CD4-positive, alpha-beta T cell treated with Interleukin-21 for 1 hour (primary cell): Measurements from ENCODE around the gene SERPINB13.
"Not testable (repeated sequence)": the region's sequence is repeated elsewhere in the genome, so short reads cannot be mapped to it uniquely, and the experiment has no call there.

Experiments used
- DNase-seq: peaks from one replicate; pipeline ENCODE4 v3.0.0-alpha.2; 2020

Gene SERPINB13

DNA sequence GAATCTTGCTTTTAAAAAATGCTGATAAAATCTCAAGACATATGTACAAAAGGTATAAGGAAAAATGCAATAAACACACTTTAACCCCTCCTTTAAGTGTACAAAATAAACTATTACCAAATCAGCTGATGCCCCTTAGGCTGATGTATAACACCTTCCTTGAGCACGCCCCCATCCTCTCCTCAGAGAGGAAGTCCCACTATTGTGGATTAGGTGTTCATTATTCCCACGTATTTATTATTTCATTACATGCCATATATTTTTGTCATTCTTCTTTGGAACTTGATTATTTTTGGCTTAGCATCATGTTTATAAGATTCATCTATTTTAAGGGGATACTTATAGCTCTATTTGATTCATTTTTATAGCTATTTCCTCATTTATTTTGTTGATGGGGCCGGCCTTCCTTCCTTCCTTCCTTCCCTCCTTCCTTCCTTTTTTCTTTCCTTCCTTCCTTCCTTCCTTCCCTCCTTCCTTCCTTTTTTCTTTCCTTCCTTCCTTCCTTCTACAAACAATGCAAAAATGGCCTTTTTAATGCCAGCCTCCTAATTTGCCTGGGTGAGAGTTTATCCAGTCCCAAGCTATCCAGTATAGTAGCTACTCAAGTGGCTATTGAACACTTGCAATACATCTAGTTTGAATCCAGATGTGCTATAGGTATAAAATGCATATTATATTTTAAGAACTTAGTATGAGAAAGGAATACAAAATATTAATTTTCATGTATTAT is 4.0 kb downstream of the SERPINB13 start:
- no peak for DNase-seq

DNA sequence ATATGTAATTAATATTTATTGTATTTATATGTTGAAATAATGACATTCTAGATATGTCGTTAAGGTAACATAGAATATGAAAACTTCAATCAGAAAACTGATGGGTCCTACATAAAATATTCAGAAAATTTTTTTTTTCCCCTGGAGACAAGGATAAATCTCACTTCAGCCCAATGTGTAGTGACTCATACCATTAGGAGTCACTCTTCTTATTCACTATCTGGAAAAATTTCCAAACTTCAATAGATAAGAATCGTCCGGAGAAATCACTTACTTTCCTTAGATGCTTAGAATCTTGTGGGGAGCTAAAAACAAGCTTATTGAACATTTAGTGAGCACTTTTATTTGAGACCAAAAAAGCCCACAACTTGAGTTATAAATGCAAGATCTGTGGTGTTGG is 4.6 kb downstream of the SERPINB13 start:
- DNase-seq = no peak

GRCh38 chr18:63592471-63592870 is 5.3 kb downstream of the SERPINB13 start:
- no peak for DNase-seq

DNA sequence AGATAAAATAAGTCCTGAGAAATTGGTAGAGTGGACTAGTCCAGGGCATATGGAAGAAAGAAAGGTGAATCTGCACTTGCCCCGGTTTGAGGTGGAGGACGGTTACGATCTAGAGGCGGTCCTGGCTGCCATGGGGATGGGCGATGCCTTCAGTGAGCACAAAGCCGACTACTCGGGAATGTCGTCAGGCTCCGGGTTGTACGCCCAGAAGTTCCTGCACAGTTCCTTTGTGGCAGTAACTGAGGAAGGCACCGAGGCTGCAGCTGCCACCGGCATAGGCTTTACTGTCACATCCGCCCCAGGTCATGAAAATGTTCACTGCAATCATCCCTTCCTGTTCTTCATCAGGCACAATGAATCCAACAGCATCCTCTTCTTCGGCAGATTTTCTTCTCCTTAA is 9.8 kb downstream of the SERPINB13 start:
- DNase-seq = no peak

GRCh38 chr18:63603355-63603754 is 16.2 kb downstream of the SERPINB13 start:
- DNase-seq = no peak

DNA sequence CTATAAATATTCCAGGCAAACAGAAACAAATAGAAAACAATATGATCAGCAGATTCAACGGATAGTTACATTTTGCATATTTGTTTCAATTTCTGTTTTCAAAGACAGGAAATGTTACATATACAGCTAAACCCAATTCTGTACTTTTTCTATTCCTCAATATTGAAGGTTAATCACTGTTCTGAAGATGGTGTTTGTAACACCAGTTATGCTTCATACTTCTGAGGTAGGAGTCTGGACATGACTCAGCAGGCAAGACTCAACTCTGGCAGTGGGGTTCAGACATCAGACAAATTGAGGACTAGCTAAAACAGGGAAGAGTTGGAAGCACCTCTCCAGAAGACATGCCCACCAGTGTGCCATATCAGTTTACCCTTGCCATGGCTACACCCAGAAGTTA is 16.6 kb downstream of the SERPINB13 start:
- no peak for DNase-seq

GRCh38 chr18:63604791-63605567 is 17.8 kb downstream of the SERPINB13 start:
- DNase-seq = no peak

DNA sequence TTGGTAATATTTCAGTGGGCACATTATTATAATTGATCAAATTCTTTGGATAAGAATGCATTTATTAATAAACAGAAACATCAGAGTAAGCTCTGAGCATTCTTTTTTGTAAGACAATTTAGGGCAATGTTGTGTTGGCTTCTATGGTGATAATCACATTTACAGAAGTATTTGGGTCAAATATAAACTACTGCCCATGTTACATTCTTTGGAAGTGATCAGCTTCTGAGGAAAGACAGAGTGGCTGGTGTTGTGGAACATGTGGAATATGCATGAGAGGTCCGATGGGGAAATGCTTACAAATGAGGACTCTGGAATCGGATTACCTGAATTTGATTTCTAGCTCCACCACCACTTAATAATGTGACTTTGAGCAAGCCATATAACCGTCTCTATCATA is 19.4 kb downstream of the SERPINB13 start:
- DNase-seq = no peak

DNA sequence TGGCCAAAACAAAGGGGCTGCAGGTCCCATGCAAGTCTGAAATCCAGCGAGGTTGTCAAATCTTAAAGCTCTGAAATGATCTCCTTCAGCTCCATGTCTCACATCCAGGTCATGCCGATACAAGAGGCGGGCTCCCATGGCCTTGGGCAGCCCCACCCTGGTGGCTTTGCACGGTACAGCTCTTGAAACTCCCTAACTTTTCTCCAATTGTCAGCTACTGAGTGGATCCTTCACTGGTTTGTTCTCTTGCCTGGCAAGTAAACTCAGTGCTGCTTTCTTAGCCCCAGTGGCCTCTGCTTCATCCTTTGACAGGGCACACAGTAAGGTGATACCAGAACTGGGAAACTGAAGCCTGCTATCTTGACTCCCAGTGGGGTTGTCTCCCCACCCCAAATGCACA is 26.3 kb downstream of the SERPINB13 start:
- no peak for DNase-seq

DNA sequence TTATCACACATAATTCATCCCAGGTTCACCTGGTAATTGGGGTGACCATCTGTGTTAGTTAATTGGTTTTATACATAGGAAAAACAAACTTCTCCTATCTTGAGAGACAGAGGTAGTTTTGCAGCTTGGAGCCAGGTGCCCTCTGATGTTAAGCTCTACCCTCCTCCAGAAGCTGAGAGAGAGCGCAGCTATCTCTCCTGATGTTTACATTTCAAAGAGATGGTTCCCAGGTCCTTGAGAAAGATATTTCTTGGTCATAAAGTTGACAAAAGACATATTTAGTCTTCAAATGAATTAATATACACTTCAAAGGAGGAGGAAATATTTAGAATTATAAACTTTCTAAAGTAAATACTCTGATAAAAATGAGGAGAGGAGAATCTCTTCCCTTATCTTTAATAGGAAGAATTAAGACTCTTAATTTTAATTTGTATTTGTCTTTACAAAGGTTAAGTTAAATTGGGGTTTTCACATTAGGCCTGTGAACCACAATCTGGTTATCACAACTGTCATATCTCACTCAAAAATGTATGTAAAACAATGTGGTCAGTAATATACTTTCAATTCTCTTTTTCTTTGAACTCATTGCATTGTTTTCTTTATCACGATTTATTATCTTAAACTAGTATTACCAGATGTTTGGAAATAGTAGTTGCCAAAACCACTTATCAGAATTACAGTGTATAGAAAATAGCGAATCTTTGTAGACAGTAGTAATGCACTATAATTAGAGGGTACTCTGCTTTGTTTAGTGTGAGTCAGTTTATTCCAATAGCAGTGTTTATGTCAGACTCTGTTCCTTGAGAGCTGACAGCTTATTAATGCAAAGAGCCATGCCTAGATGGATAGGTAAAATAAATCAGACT is 30.1 kb downstream of the SERPINB13 start:
- DNase-seq = no peak

DNA sequence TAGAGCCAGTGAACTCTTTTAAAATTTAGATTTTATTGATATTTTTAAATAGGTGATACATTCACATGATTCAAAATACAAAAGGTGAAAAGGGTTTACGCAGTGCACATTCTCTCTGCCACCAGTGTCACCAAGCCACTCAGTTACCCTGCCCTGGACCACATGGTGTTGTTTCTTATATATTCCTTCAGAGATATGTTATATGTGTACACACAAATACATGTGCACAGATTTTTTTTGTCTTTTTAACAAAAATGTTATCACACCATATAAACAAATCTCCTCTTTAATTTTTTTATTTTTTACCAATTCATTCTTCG is 30.7 kb downstream of the SERPINB13 start:
- DNase-seq = no peak

DNA sequence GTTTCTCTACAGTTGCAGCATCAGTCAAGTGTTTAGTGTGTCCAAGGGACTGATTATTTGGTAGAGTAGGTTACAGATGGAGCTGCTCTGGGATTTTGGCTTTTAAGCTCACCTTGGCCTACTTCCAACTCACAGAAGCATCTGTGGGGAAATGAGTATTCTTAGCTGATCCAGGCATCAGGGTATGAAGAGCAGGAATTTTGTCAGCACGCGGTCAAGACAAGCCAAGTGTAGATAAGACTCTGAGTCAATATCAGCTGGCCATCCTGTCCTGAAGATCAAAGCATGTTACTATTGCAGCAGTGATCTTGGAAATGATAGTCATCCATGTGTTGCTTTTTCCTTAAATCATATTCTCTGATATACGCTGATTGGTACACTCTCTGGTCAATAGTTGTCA is 32.5 kb downstream of the SERPINB13 start:
- DNase-seq = no peak

GRCh38 chr18:63624863-63625262 is 37.7 kb downstream of the SERPINB13 start:
- no peak for DNase-seq

DNA sequence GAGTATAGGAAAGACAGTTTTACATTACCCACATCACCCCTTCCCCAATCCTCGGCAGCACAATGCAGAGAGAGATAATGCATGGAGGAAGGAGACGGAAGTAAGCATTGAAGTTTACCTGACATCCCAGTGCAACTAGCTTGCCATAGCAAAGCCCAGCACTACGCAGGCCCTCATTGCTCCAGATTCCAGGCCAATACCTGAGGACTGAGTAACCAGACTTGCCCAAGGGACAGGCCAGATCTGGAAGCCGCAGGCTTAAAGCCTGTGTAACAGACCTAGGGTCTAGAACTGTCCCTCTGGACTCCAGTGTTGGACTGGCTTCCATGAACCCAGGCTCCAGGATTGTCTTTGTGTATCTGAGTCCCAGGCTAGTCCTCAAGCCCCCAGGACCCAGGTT is 39.3 kb downstream of the SERPINB13 start:
- DNase-seq = no peak

GRCh38 chr18:63627819-63628218 is 40.7 kb downstream of the SERPINB13 start:
- DNase-seq = no peak

GRCh38 chr18:63637703-63638102 is 50.6 kb downstream of the SERPINB13 start:
- no peak for DNase-seq

- DNase-seq = not testable (repeated sequence)
These were observed 54.1 kb downstream of the SERPINB13 start for GRCh38 chr18:63641157-63641680.

- DNase-seq = not testable (repeated sequence)
These were observed 55.7 kb downstream of the SERPINB13 start for GRCh38 chr18:63642668-63643356.

DNA sequence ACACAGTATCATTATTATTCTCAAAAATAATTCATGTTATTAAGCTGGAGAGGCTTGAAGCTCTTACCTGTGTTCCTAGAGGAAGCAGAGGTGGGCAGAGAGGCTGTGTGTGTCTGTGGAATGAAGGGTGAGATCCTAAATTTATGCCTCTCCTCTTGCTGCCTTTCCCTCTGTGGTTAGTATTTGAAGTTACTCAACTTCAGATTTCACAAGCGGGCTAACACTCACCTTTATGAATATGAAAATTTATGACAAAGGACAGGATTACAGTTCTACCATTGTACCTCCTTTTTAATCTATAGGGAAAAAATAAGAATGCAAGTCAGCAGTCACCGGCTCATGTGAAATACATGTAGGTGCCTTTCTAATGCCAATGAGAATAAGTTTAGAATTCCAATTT is 57.0 kb downstream of the SERPINB13 start, which contains the start of gene SERPINB4:
TSS of gene SERPINB4 (minus strand) at position 115 of the 400 bp plus-strand sequence. CDS start 679 bp downstream, outside the sequence.
- DNase-seq = not testable (repeated sequence)

DNA sequence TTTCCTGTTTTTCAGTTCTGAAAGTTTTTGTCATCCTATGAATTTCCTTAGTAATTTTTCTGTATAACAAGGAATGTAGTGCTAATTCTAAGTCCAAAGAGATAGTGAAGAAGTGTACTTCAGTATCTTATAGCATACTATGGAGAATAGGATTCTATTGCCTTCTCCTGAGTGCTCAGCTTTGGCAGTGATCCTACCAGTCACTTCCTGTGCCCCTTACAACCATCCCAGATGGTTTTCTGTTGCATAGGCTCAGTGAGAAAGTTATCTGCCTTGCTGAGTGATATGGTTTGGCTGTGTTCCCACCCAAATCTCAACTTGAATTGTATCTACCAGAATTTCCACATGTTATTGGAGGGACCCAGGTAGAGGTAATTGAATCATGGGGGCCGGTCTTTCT is 57.6 kb downstream of the SERPINB13 start:
- DNase-seq = not testable (repeated sequence)

DNA sequence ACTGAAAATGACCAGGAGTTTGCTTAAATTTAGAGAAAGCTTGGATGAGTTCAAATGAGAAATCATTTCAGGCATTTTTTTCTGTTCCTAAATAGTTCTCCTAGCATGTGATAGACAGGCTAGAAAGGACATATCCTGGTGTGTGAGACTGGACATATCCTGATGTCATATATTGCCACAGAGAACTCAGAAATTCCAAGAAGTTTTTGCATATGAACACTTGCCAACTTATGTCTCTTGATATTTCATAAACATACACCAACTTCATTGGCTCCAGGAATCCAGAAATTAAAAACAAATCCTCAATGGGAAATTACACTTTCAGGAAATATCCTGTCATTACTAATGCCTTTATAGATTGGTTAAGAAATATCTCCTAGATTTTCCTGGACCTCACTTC is 59.8 kb downstream of the SERPINB13 start:
- DNase-seq = no peak

DNA sequence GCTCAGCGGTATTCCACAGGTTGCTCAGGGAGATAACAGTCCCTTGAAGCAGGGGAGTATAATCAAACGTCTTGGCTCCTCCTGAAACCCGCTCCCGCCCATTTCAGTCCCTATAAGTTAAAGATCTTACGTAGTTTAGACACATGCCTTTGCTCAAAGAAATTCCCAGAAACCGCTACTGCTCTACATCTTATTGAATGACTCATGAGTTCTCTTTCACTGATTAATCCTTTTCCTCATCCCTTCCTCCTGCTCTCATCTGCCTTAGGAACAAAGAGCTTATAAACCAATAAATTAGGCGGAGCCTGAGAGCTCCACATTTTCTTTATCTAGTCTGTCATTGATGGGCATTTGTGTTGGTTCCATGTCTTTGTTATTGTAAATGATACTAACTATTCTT is 61.1 kb downstream of the SERPINB13 start:
- no peak for DNase-seq
